Upper lobe of left lung (tissue), 4 donors: Measurements from ENCODE around the gene CABLES1.

Source experiments
- CTCF ChIP-seq, 6 experiments: fragments of 450-650 bp in 4 of 6; fragments of 200-600 bp in 2 of 6; sonication (generic) in 2 of 6; IDR thresholded peaks; one replicate each; pipeline ENCODE4 v1.5.1; 2016 to 2019; ENCODE audit warnings: antibody characterized with exemption in 6 of 6
- POLR2A ChIP-seq, 4 donors: fragments of 450-650 bp; IDR thresholded peaks; one replicate each; pipeline ENCODE4 v1.5.1; 2016 to 2017; ENCODE audit warnings: antibody characterized with exemption in 4 of 4, mild to moderate bottlenecking in 2 of 4

- TF ChIP-seq POLR2A (IDR thresholded peaks at IDR 0.05), result no peak
- TF ChIP-seq CTCF (IDR thresholded peaks at IDR 0.05), result peak in 1 of 6 experiments; percentile 8
Observed at GRCh38 chr18:23143016-23143814, 7.9 kb downstream of the CABLES1 start.
